Skeletal muscle tissue (tissue), 4 donors: ENCODE data around the gene SS18. TPM values are rescaled to one million over a fixed set of nuclear protein-coding genes. Genes with fewer than 3 reads are reported as not detected.

Source experiments
- H3K27ac ChIP-seq: one replicate; pipeline ENCODE4 v1.7.0; 2013; ENCODE audit warnings: mild to moderate bottlenecking, low read depth, low read length, inconsistent platforms
- H3K27me3 ChIP-seq, 3 donors: one replicate each; pipeline ENCODE4 v1.7.0; 2013; ENCODE audit warnings: low read length in 3 of 3; ENCODE audit not compliant: control insufficient read depth in 3 of 3, insufficient read depth in 3 of 3
- H3K36me3 ChIP-seq, 3 donors: one replicate each; pipeline ENCODE4 v1.7.0; 2013; ENCODE audit warnings: low read length in 3 of 3; ENCODE audit not compliant: control insufficient read depth in 3 of 3, insufficient read depth in 3 of 3
- H3K4me1 ChIP-seq, 3 donors: one replicate each; pipeline ENCODE4 v1.7.0; 2013; ENCODE audit warnings: low read length in 3 of 3, mild to moderate bottlenecking in 3 of 3; ENCODE audit not compliant: control insufficient read depth in 3 of 3, insufficient read depth in 3 of 3
- H3K4me3 ChIP-seq, 3 donors: one replicate each; pipeline ENCODE4 v1.7.0; 2013; ENCODE audit warnings: low read length in 3 of 3
- H3K9ac ChIP-seq, 3 donors: one replicate each; pipeline ENCODE4 v1.7.0; 2013; ENCODE audit warnings: low read length in 3 of 3, mild to moderate bottlenecking in 3 of 3, moderate library complexity in 2 of 3, low read depth in 1 of 3
- H3K9me3 ChIP-seq, 3 donors: one replicate each; pipeline ENCODE4 v1.7.0; 2013; ENCODE audit warnings: low read length in 3 of 3; ENCODE audit not compliant: control insufficient read depth in 3 of 3
- total RNA-seq: library from RNA; depleted of rRNA; stranded (reverse); fragments of >200 nt; gene quantifications from one replicate; pipeline ENCODE4 v1.2.3, GENCODE V29; 2014
- donor health status: Osteomylitis.

The SS18 gene
- total RNA-seq, 1 donor from 2014 or later: 55.3 TPM

DNA sequence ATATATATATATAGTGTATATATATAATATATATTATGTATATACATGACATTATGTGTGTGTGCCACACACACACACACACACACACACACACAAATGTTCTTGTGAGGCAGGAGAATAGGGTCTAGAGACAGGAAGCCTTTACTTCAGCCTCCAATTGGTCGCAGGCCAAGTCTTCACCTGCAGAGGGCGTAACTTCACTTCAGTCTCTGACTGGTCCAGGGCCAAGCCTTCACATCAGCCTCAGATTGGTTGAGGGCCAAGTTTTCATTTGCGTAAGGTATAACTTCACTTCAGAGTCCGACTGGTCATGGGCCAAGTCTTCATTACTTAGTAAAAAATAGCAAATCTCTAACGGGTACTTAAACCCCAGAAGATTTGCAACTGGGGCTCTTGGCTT, 13.2 kb upstream of the SS18 start:
- no peaks in the 10 kb centered on the region for H3K36me3 ChIP-seq
- no peak overlapping the region for H3K27ac ChIP-seq
- H3K9ac ChIP-seq: no peak overlapping the region
- H3K9me3 ChIP-seq: peaks cover 0 to 3% (median 0%) of the 10 kb centered on the region in 3 donors
- no peak overlapping the region for H3K4me3 ChIP-seq
- no peaks in the 10 kb centered on the region for H3K4me1 ChIP-seq
- H3K27me3 ChIP-seq: no peaks in the 10 kb centered on the region

DNA sequence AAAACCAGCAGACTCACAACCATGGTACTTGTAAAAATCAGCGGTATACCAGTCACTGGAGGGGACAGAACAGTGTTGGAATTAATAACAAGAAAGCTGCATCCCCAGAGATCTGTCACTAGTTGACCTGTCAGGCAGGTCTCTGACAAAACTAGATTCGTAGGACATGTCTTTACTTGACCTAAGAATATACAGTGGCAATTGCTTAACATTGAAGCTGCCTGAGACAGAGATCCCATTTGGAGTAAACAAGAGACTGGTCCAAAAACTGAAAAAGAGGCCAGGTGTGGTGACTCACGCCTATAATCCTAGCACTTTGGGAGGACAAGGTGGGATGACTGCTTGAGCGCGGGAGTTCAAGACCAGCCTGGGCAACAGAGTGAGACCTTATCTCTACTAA, 7.2 kb upstream of the SS18 start:
- no peak overlapping the region for H3K9ac ChIP-seq
- H3K4me3 ChIP-seq: no peak overlapping the region
- no peaks in the 10 kb centered on the region for H3K36me3 ChIP-seq

DNA sequence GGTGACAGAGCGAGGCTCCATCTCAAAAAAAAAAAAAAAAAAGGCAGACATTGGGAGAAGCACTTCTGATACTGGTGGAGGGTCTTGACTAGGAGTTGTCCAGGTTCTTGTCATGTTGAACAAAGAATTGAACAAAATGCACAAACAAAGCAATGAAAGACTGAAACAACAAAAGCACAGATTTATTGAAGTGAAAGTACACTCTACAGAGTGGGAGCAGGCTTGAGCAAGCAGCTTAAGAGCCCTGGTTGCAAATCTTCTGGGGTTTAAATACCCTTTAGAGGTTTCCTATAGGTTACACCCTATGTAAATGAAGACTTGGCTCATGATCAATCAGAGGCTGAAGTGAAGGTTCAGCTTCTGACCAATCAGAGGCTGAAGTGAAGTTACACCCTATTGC, 6.4 kb upstream of the SS18 start:
- no peaks in the 10 kb centered on the region for H3K9me3 ChIP-seq
- no peak overlapping the region for H3K4me3 ChIP-seq
- no peak overlapping the region for H3K9ac ChIP-seq
- H3K27me3 ChIP-seq: no peaks in the 10 kb centered on the region
- H3K27ac ChIP-seq: no peak overlapping the region
- H3K4me1 ChIP-seq: no peaks in the 10 kb centered on the region
- no peaks in the 10 kb centered on the region for H3K36me3 ChIP-seq

More for the DNA sequence above, 7.2 kb upstream of the SS18 start:
- H3K9me3 ChIP-seq: no peaks in the 10 kb centered on the region
- no peaks in the 10 kb centered on the region for H3K27me3 ChIP-seq
- no peak overlapping the region for H3K27ac ChIP-seq
- no peaks in the 10 kb centered on the region for H3K4me1 ChIP-seq

DNA sequence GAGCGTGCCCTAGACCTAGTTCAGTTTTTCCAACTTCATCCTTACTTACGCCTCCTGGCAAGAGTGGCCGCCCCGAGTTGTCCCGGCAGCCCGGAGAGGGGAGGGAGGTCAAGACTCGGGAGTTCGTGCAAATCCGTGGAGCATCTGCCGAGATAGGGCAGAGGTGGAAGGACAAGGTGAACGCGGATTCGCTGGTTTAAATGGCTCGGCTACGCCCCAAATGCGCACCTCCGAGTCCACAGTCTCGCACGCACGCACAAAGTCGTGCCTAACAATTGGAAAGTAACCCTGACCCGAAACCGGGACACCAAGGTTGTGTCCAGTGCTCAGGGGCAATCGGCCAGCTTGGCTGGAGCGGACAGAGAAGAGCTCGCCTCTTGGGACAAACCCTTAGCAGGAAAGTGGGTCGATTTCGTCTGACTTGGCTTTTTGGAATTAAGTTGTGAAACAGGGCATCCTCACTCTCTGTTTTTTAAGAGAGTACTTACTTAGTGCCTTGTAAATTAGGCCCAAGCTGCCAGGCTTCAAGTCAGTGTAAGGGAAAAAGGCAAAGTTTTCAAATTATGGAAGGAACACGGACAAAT, 726 bp upstream of the SS18 start:
- Histone ChIP-seq H3K27ac (peak overlapping the region; percentile 92), H3K27me3 (no peaks in the 10 kb centered on the region), H3K9ac (peak overlapping the region; percentile 85 to 90 (median 85)), H3K9me3 (no peaks in the 10 kb centered on the region), H3K4me3 (peak overlapping the region; percentile 85 to 90 (median 88)), H3K4me1 (peaks cover 8 to 19% (median 15%) of the 10 kb centered on the region in 3 donors), H3K36me3 (peaks cover 0 to 8% (median 7%) of the 10 kb centered on the region in 3 donors)

DNA sequence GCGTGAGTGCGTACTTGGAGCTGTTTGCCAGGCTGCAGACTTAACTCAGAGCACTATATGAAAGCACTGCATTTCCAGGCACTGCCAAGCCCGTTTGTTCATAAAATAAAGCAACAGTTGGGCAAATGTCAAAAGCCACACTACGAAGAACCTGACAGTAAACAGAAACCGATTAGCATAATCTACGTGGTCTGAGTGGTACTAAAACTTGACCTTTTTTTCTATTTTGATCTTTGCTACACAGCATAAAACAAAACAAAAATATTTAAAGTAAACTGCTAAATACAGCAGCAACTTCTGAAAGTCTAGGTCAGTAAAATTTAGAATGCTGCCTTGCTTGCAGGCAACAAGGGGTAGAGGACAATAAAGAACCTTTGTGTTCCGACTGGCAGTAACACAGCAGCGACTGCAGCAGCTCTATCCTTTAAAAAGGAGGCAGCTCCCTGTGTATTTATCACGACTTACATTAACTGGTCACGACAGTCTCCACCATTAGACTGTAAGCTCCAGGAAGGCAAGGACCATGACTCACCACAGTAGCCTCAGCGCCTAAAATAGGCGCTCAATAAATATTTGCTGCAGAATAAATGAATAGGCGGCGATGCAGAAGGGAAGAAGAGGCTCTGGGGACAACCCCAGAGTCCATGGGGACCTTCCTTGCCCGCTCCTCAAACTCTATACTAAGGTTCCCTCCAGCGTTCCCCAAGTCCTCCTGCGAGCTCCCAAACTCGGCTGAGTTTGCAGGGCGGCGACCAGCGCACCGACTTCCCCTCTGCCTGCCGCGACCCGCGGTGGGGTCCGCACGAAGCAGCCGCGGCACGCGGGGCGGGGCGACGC, 902 bp downstream of the SS18 start:
- peak overlapping the region; percentile 85 to 90 (median 88) for H3K4me3 ChIP-seq
- peaks cover 0 to 15% (median 11%) of the 10 kb centered on the region in 3 donors for H3K36me3 ChIP-seq
- H3K27ac ChIP-seq: peak overlapping the region; percentile 92
- peaks cover 8 to 19% (median 15%) of the 10 kb centered on the region in 3 donors for H3K4me1 ChIP-seq
- no peaks in the 10 kb centered on the region for H3K9me3 ChIP-seq
- H3K9ac ChIP-seq: peak overlapping the region; percentile 83 to 90 (median 85)
- no peaks in the 10 kb centered on the region for H3K27me3 ChIP-seq

DNA sequence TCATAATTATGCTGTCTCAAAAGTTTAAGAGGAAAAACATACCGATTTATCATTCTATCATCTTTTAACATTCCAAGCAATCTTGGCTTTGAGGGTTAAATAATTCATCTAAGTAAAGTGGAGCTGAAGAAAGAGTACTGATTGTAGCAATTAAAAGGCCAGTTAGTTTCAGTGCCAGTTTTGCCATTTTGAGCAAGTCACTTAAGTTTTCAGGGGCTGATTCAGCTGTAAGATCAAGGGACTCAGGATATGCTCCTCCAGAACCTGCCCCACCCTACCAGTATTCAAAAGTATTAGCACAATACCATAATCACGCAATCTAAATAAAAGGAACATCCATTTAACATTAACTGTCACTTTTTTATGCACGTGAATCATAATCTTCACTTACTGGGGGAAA, 1.9 kb downstream of the SS18 start:
- H3K36me3 ChIP-seq: peaks cover 0 to 17% (median 11%) of the 10 kb centered on the region in 3 donors
- peak overlapping the region in 1 of 3 donors; percentile 90 for H3K4me3 ChIP-seq
- H3K27me3 ChIP-seq: no peaks in the 10 kb centered on the region
- H3K4me1 ChIP-seq: peaks cover 8 to 19% (median 15%) of the 10 kb centered on the region in 3 donors
- H3K27ac ChIP-seq: no peak overlapping the region
- H3K9me3 ChIP-seq: no peaks in the 10 kb centered on the region
- no peak overlapping the region for H3K9ac ChIP-seq

DNA sequence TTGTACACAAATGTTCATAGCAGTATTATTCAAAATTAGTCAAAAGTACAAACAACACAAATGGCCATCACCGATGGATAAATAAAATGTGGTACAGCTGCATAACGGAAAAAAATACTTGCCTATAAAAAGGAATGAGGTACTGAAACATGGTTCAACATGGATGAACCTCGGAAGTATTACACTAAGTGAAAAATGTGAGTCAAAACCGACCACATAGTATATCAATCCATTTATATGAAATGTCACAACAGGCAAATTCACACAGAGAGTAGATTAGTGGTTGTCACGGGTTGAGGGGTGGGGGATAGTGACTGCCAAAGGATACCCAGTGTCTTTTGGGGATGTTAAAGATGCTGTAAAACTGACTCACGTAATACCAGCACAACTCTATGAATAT, 3.5 kb downstream of the SS18 start:
- H3K27me3 ChIP-seq: no peaks in the 10 kb centered on the region
- no peak overlapping the region for H3K27ac ChIP-seq
- peaks cover 0 to 20% (median 16%) of the 10 kb centered on the region in 3 donors for H3K36me3 ChIP-seq
- H3K9me3 ChIP-seq: no peaks in the 10 kb centered on the region
- H3K4me1 ChIP-seq: peaks cover 8 to 19% (median 15%) of the 10 kb centered on the region in 3 donors
- H3K9ac ChIP-seq: no peak overlapping the region
- no peak overlapping the region for H3K4me3 ChIP-seq

DNA sequence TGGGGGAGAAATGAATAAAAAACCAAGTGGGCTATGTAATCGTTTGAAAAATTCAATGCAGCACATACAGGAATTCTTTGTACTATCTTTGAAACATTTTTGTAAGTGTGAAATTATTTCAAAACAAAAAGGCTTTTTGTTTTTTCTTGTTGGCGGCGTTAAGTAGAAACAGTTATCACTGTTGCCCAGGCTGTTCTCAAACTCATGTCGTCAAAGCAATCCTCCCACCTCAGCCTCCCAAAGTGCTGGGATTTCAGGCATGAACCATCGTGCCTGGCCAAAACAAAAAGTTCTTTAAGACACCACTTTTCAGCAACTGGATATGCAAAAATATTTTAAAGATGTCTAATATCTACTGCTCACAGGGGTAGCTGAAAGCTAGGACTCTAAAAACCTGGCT, 5.4 kb downstream of the SS18 start:
- H3K27ac ChIP-seq: no peak overlapping the region
- no peak overlapping the region for H3K4me3 ChIP-seq
- no peak overlapping the region for H3K9ac ChIP-seq
- H3K9me3 ChIP-seq: no peaks in the 10 kb centered on the region
- H3K27me3 ChIP-seq: no peaks in the 10 kb centered on the region
- peaks cover 0 to 23% (median 20%) of the 10 kb centered on the region in 3 donors for H3K36me3 ChIP-seq
- H3K4me1 ChIP-seq: peaks cover 6 to 19% (median 11%) of the 10 kb centered on the region in 3 donors

DNA sequence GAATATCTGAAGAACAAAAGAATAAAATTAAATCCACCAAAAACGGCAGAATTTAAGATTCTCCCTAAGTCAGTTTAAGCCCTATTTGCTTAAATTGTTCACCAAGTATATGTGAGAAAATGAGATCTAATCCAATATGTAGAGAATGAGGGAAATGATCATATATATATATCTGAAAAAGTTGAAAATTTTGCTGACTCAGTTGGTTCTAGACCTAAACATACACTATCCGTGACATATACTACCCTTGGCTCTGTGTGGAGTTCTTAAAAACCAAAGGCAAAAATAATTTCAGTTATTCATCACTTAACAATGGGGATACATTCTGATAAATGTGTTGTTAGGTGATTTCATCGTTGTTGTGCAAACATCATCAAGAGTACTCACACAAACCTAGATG, 7.3 kb downstream of the SS18 start:
- Histone ChIP-seq H3K4me1 (peaks cover 0 to 4% (median 0%) of the 10 kb centered on the region in 3 donors), H3K4me3 (no peak overlapping the region), H3K27me3 (no peaks in the 10 kb centered on the region), H3K9ac (no peak overlapping the region), H3K27ac (no peak overlapping the region), H3K9me3 (no peaks in the 10 kb centered on the region), H3K36me3 (peaks cover 0 to 23% (median 20%) of the 10 kb centered on the region in 3 donors)

DNA sequence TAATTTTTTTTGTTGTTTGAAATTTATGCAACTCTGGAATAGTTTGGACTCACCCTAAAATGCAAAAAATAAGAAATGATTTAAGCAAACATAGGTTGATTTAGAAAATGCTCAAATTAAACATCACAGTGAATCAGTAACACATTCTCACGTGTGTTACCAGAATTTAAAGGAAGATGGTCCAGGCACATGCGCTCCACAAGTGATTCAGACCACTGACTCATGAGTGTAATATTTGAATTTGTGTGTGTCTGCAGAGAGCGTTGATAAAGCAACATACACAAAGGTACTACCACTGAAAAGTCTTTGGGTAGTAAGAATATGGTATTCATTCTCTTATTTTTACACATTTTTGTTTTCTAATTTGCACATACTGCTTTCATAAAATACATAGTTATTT, 7.9 kb downstream of the SS18 start:
- H3K27ac ChIP-seq: no peak overlapping the region
- H3K9me3 ChIP-seq: no peaks in the 10 kb centered on the region
- peaks cover 0 to 25% (median 24%) of the 10 kb centered on the region in 3 donors for H3K36me3 ChIP-seq
- H3K4me3 ChIP-seq: no peak overlapping the region
- no peaks in the 10 kb centered on the region for H3K27me3 ChIP-seq
- H3K4me1 ChIP-seq: no peaks in the 10 kb centered on the region
- no peak overlapping the region for H3K9ac ChIP-seq
